Endothelial cell of umbilical vein (primary cell): Measurements from ENCODE around the gene DENND5B.

Experiments used
- CTCF ChIP-seq, 2 donors: IDR thresholded peaks; 1 replicate in 1 of 2; 2 replicates in 1 of 2; pipeline ENCODE4 v1.5.1; 2011; ENCODE audit warnings: low read length in 2 of 2, mild to moderate bottlenecking in 2 of 2, moderate library complexity in 2 of 2, control low read depth in 1 of 2, inconsistent platforms in 1 of 2, low read depth in 1 of 2; ENCODE audit not compliant: insufficient read depth in 1 of 2; ENCODE audit errors: extremely low read depth in 1 of 2
- EZH2 ChIP-seq: IDR thresholded peaks from 2 replicates; pipeline ENCODE4 v1.6.1; 2012; ENCODE audit warnings: borderline replicate concordance, low read depth, mild to moderate bottlenecking, moderate library complexity, low read length, inconsistent platforms; ENCODE audit not compliant: severe bottlenecking
- GATA2 ChIP-seq: IDR thresholded peaks from 2 replicates; pipeline ENCODE4 v1.7.0; 2011; ENCODE audit warnings: low read depth, mild to moderate bottlenecking, moderate library complexity, mixed read lengths, low read length; ENCODE audit not compliant: insufficient read length, insufficient read depth
- JUN ChIP-seq: IDR thresholded peaks from 2 replicates; pipeline ENCODE4 v1.6.1; 2011; ENCODE audit warnings: borderline replicate concordance, low read depth; ENCODE audit not compliant: insufficient read length, insufficient read depth
- MAX ChIP-seq: IDR thresholded peaks from 2 replicates; pipeline ENCODE4 v1.6.1; 2011; ENCODE audit not compliant: insufficient read depth, insufficient read length
- MYC ChIP-seq: IDR thresholded peaks from one replicate; pipeline ENCODE4 v1.6.1; 2011; ENCODE audit warnings: mild to moderate bottlenecking, low read depth, low read length
- POLR2A ChIP-seq: IDR thresholded peaks from 2 replicates; pipeline ENCODE4 v1.6.1; 2012; ENCODE audit warnings: low read depth, mild to moderate bottlenecking, control low read depth, low read length
- POLR2AphosphoS5 ChIP-seq: IDR thresholded peaks from 2 replicates; pipeline ENCODE4 v1.6.1; 2012; ENCODE audit warnings: low read depth, mild to moderate bottlenecking, control low read depth, low read length, moderate library complexity; ENCODE audit not compliant: insufficient read depth

DNA sequence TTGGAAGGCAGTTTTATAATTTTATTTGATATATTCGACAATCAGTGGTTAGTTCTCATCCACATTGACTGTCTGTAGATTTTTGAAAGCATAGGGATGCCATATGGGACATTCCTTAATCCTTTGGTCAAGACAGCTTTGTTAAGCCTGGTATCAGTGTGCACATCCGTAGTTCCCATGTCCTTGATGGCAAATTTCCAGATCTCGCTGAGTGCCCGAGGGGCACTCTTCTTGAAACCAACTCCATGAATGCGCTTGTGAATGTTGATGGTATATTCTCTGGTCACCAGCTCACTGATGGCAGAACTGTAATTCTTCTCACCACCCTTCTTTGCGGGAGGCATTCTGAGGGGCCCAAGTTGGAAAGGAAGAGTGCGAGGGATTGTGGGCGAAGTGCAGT, 6.1 kb upstream of the DENND5B start:
- TF ChIP-seq CTCF (IDR thresholded peaks at IDR 0.05; ENCODE audit: extremely low read depth in 1 of 2, insufficient read depth in 1 of 2, low read depth in 1 of 2, low read length in 2 of 2) (no peak), EZH2 (no peak), POLR2AphosphoS5 (no peak), MYC (no peak), JUN (no peak), POLR2A (no peak), MAX (no peak), GATA2 (no peak)
